HEK293 (cell line): ENCODE results near the gene HIC1.

Experiments
- GLI4 ChIP-seq: fragments of 450-650 bp; formaldehyde crosslinking; IDR thresholded peaks from 2 replicates; pipeline ENCODE4 v1.5.1; 2016; ENCODE audit warnings: missing biosample characterization, missing genetic modification characterization
- KLF1 ChIP-seq: fragments of 450-650 bp; formaldehyde crosslinking; IDR thresholded peaks from 2 replicates; pipeline ENCODE4 v1.5.1; 2016; ENCODE audit warnings: missing biosample characterization, missing genetic modification characterization
- KLF16 ChIP-seq: fragments of 450-650 bp; formaldehyde crosslinking; IDR thresholded peaks from 2 replicates; pipeline ENCODE4 v1.5.1; 2017; ENCODE audit warnings: missing biosample characterization, missing genetic modification characterization
- KLF17 ChIP-seq: fragments of 450-650 bp; formaldehyde crosslinking; IDR thresholded peaks from 2 replicates; pipeline ENCODE4 v1.5.1; 2016; ENCODE audit warnings: missing biosample characterization, missing genetic modification characterization
- PATZ1 ChIP-seq: fragments of 450-650 bp; formaldehyde crosslinking; IDR thresholded peaks from 2 replicates; pipeline ENCODE4 v1.5.1; 2016; ENCODE audit warnings: missing biosample characterization, missing genetic modification characterization
- SCRT1 ChIP-seq: fragments of 450-650 bp; formaldehyde crosslinking; IDR thresholded peaks from 2 replicates; pipeline ENCODE4 v1.5.1; 2016; ENCODE audit warnings: missing biosample characterization, missing genetic modification characterization, borderline replicate concordance
- YY2 ChIP-seq: fragments of 450-650 bp; formaldehyde crosslinking; IDR thresholded peaks from 2 replicates; pipeline ENCODE4 v1.5.1; 2016; ENCODE audit warnings: missing biosample characterization, missing genetic modification characterization
- ZBTB1 ChIP-seq: fragments of 450-650 bp; formaldehyde crosslinking; IDR thresholded peaks from 2 replicates; pipeline ENCODE4 v1.5.1; 2016; ENCODE audit warnings: missing biosample characterization, missing genetic modification characterization
- ZBTB17 ChIP-seq: fragments of 450-650 bp; formaldehyde crosslinking; IDR thresholded peaks from 2 replicates; pipeline ENCODE4 v1.5.1; 2016; ENCODE audit warnings: missing biosample characterization, missing genetic modification characterization
- ZBTB6 ChIP-seq: fragments of 450-650 bp; formaldehyde crosslinking; IDR thresholded peaks from 2 replicates; pipeline ENCODE4 v1.5.1; 2017; ENCODE audit warnings: missing biosample characterization, missing genetic modification characterization
- ZEB2 ChIP-seq: fragments of 450-650 bp; formaldehyde crosslinking; IDR thresholded peaks from 2 replicates; pipeline ENCODE4 v1.5.1; 2016; ENCODE audit warnings: missing biosample characterization, missing genetic modification characterization
- ZNF114 ChIP-seq: fragments of 450-650 bp; formaldehyde crosslinking; IDR thresholded peaks from 2 replicates; pipeline ENCODE4 v1.5.0; 2017; ENCODE audit warnings: missing biosample characterization, missing genetic modification characterization
- ZNF157 ChIP-seq: fragments of 450-650 bp; formaldehyde crosslinking; IDR thresholded peaks from 2 replicates; pipeline ENCODE4 v1.5.1; 2016; ENCODE audit warnings: missing biosample characterization, missing genetic modification characterization
- ZNF184 ChIP-seq: fragments of 450-650 bp; IDR thresholded peaks from 2 replicates; pipeline ENCODE4 v1.5.1; 2018; ENCODE audit warnings: missing biosample characterization, mild to moderate bottlenecking, missing genetic modification characterization
- ZNF248 ChIP-seq: fragments of 450-650 bp; formaldehyde crosslinking; IDR thresholded peaks from 2 replicates; pipeline ENCODE4 v1.5.1; 2017; ENCODE audit warnings: missing biosample characterization, missing genetic modification characterization
- ZNF335 ChIP-seq: fragments of 450-650 bp; formaldehyde crosslinking; conservative IDR thresholded peaks from 2 replicates; pipeline ENCODE4 v1.5.1; 2016; ENCODE audit warnings: missing biosample characterization, missing genetic modification characterization
- ZNF362 ChIP-seq: fragments of 450-650 bp; formaldehyde crosslinking; IDR thresholded peaks from 2 replicates; pipeline ENCODE4 v1.5.1; 2016; ENCODE audit warnings: missing biosample characterization, missing genetic modification characterization
- ZNF37A ChIP-seq: fragments of 450-650 bp; IDR thresholded peaks from 2 replicates; pipeline ENCODE4 v1.5.1; 2018; ENCODE audit warnings: missing biosample characterization, missing genetic modification characterization
- ZNF398 ChIP-seq: fragments of 450-650 bp; formaldehyde crosslinking; IDR thresholded peaks from 2 replicates; pipeline ENCODE4 v1.5.1; 2017; ENCODE audit warnings: missing biosample characterization, missing genetic modification characterization
- ZNF501 ChIP-seq: fragments of 450-650 bp; formaldehyde crosslinking; IDR thresholded peaks from 2 replicates; pipeline ENCODE4 v1.5.1; 2016; ENCODE audit warnings: missing biosample characterization, missing genetic modification characterization
- ZNF514 ChIP-seq: fragments of 450-650 bp; formaldehyde crosslinking; IDR thresholded peaks from 2 replicates; pipeline ENCODE4 v1.5.1; 2016; ENCODE audit warnings: missing biosample characterization, missing genetic modification characterization
- ZNF530 ChIP-seq: fragments of 450-650 bp; formaldehyde crosslinking; IDR thresholded peaks from 2 replicates; pipeline ENCODE4 v1.5.1; 2016; ENCODE audit warnings: low read depth, missing biosample characterization, missing genetic modification characterization
- ZNF555 ChIP-seq: fragments of 450-650 bp; formaldehyde crosslinking; conservative IDR thresholded peaks from 2 replicates; pipeline ENCODE4 v1.5.1; 2017; ENCODE audit warnings: missing biosample characterization, mild to moderate bottlenecking, missing genetic modification characterization, inconsistent platforms
- ZNF585B ChIP-seq: fragments of 450-650 bp; formaldehyde crosslinking; IDR thresholded peaks from 2 replicates; pipeline ENCODE4 v1.5.1; 2016; ENCODE audit warnings: missing biosample characterization, missing genetic modification characterization
- ZNF600 ChIP-seq: fragments of 450-650 bp; formaldehyde crosslinking; IDR thresholded peaks from 2 replicates; pipeline ENCODE4 v1.5.1; 2016; ENCODE audit warnings: missing biosample characterization, missing genetic modification characterization
- ZNF621 ChIP-seq: fragments of 450-650 bp; formaldehyde crosslinking; IDR thresholded peaks from 2 replicates; pipeline ENCODE4 v1.5.1; 2017; ENCODE audit warnings: missing biosample characterization, missing genetic modification characterization
- ZNF624 ChIP-seq: fragments of 450-650 bp; formaldehyde crosslinking; IDR thresholded peaks from 2 replicates; pipeline ENCODE4 v1.5.1; 2017; ENCODE audit warnings: missing biosample characterization, missing genetic modification characterization
- ZNF639 ChIP-seq: fragments of 450-650 bp; formaldehyde crosslinking; IDR thresholded peaks from 2 replicates; pipeline ENCODE4 v1.5.1; 2016; ENCODE audit warnings: missing biosample characterization, missing genetic modification characterization
- ZNF704 ChIP-seq: fragments of 450-650 bp; formaldehyde crosslinking; IDR thresholded peaks from 2 replicates; pipeline ENCODE4 v1.5.1; 2016; ENCODE audit warnings: missing biosample characterization, missing genetic modification characterization
- ZNF830 ChIP-seq: fragments of 450-650 bp; IDR thresholded peaks from 2 replicates; pipeline ENCODE4 v1.5.0; 2018; ENCODE audit warnings: missing biosample characterization, missing genetic modification characterization, low read depth, mild to moderate bottlenecking, moderate library complexity
- ZSCAN5A ChIP-seq: fragments of 450-650 bp; formaldehyde crosslinking; IDR thresholded peaks from 2 replicates; pipeline ENCODE4 v1.5.1; 2016; ENCODE audit warnings: missing biosample characterization, missing genetic modification characterization

HIC1 gene

GRCh38 chr17:2025220-2025621 is 29.7 kb upstream of the HIC1 start, which contains the start of gene RTN4RL1 (continued):
- TF ChIP-seq ZBTB1 = no peak
- TF ChIP-seq ZNF585B = no peak
- TF ChIP-seq ZNF501 (tag by site-specific recombination) = 0 out of 2 replicates have a peak, but pooled peaks have one; percentile 12
- TF ChIP-seq SCRT1 = no peak
- TF ChIP-seq YY2 (tag by site-specific recombination) = no peak
- no peak for TF ChIP-seq ZNF621
- TF ChIP-seq ZNF114 = no peak
- no peak for TF ChIP-seq ZSCAN5A (tag by site-specific recombination)
- TF ChIP-seq ZNF248 = no peak
- no peak for TF ChIP-seq ZNF362
- TF ChIP-seq ZNF600 (tag by site-specific recombination) = no peak
- peak; percentile 71; the same call in 1 of the 2 replicates for TF ChIP-seq ZNF335
- TF ChIP-seq KLF17 (tag by site-specific recombination) = peak; percentile 70
- peak; percentile 86 for TF ChIP-seq ZBTB17
- TF ChIP-seq KLF16 (tag by site-specific recombination) = peak; percentile 43; the same call in 1 of the 2 replicates
- no peak for TF ChIP-seq ZNF639 (tag by site-specific recombination)
- no peak for TF ChIP-seq ZNF555 (tag by site-specific recombination)
- TF ChIP-seq ZNF37A (tag by site-specific recombination) = no peak
- TF ChIP-seq ZNF830 = no peak
- TF ChIP-seq PATZ1 (tag by site-specific recombination) = peak; percentile 59
- TF ChIP-seq ZNF624 = no peak
- TF ChIP-seq ZBTB6 (tag by site-specific recombination) = no peak
- peak; percentile 99 for TF ChIP-seq ZNF398 (tag by site-specific recombination)
- 0 out of 2 replicates have a peak, but pooled peaks have one; percentile 44 for TF ChIP-seq KLF1 (tag by site-specific recombination)
- peak; percentile 58; the same call in 1 of the 2 replicates for TF ChIP-seq ZEB2 (tag by site-specific recombination)
- no peak for TF ChIP-seq ZNF157 (tag by site-specific recombination)
- TF ChIP-seq ZNF184 = no peak
- no peak for TF ChIP-seq GLI4 (tag by site-specific recombination)
- TF ChIP-seq ZNF514 (tag by site-specific recombination) = no peak
- no peak for TF ChIP-seq ZNF704 (tag by site-specific recombination)
- no peak for TF ChIP-seq ZNF530
